HG02678 (cell line): ENCODE measurements around the gene C5orf63.
A peak's percentile ranks its signal among the peaks of the same experiment; 100 is the strongest.
"Not testable (repeated sequence)": the region's sequence is repeated elsewhere in the genome, so short reads cannot be mapped to it uniquely, and the experiment has no call there.

ENCODE experiments used
- ATAC-seq: cut with Tn5 transposase; IDR thresholded peaks from one replicate; pipeline ENCODE4 v1.9.1; 2021; ENCODE audit warnings: mild to moderate bottlenecking, moderate library complexity; ENCODE audit not compliant: unreplicated experiment

Gene C5orf63

DNA sequence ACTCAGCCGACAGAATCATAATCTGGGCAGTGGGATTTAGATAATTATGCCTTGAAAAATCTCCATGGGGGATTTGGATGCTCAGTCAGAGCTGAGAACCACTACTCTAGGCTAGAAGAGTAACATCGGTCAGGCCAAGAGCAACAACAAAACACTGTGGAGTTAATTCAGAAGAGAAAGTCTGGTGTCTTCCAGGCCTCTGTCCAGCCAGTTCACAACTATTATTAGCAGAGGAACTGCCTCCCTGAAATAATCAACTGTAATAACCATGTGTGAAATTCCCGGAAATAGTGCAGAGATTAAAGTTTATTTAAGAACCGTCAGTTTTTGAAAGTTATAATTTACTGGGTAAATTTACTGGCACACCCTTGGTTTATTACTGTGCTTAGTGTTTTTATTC, 34.8 kb downstream of the C5orf63 start:
- no peak for ATAC-seq

GRCh38 chr5:127031863-127032232, 41.5 kb downstream of the C5orf63 start:
- ATAC-seq: no peak

DNA sequence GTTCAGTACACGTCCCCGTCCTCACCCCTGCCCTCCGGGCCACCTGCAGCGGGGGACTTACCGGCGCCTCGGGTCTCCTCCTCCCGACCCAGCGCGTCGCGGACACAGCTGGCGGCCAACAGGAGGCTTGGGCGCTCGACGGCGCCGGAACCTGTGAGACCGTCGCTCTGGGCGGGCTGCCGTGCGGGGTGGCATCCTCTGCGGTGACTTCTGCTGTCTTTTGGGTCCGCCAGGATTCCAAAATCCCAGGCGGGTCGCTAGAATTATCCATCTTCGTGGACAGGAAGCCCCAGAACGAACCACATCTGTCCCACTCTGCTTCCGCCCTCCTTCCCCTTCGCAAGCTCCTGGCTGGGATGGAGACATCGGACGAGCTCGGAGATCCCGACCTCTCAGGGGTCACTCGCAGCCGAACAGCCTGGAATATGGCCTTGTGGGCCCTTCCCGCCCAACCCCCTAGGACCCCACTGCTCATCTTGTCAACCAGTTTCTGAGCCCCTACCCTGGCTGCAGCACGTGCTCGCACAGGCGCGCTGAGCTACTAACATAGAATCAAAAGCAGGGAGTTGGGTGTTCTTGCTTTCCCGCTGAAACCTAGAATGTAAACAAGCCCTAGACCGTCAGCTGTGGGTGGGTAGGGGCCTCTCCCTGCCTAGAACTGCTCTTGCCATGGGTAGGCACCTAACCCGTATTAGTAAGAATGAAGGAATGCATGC, 42.0 kb downstream of the C5orf63 start:
- peak; percentile 18 for ATAC-seq

DNA sequence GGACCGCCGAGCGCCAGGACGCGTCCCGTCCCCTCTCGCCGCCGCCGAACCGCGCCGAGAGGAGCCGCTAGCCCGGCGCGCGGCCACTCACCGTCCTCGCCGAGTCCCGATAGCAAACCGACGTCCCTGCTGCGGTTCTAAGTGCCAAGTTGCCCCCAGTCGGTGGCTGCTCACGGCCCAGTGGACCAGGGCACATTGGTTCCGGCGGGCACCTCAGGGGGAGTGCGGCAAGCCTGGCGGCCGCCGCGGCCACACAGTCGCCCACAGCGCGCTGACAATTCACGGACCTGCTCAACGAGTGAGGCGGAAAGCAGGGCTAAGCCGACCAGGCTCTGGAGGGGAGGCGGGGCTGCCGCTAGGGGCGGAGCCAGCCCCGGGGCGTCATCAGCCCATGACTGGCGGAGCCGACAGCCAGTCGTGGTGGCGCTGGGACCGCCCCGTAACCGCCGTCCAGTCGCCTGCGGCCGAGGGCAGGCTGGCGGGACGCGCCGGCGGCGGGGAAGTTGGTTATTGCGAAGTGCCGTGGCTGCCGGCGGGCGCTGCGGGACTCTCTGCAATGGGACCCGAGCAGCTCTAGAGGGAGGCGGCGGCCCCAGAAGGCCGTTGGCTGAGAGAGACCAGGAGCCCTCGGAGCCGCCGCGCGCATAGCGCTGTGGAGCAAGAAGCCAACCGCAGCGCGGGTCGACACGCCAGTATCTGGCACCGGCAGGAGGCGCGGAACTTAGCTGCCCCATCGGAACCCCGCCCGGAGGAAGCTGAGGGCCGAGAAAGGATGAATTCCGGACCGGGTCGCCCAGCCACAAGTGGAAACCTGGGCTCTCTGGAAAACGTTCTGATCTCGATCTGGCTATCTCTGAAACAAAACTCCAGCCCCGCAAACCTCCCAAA, 42.8 kb downstream of the C5orf63 start, which contains the start of gene MARCHF3:
Gene MARCHF3 (minus strand): TSS at position 300 of the 888 bp plus-strand sequence. CDS start 112,387 bp downstream, outside the sequence.
- peak; percentile 94 for ATAC-seq

GRCh38 chr5:127029581-127030258, 43.6 kb downstream of the C5orf63 start:
- peak; percentile 13 for ATAC-seq

DNA sequence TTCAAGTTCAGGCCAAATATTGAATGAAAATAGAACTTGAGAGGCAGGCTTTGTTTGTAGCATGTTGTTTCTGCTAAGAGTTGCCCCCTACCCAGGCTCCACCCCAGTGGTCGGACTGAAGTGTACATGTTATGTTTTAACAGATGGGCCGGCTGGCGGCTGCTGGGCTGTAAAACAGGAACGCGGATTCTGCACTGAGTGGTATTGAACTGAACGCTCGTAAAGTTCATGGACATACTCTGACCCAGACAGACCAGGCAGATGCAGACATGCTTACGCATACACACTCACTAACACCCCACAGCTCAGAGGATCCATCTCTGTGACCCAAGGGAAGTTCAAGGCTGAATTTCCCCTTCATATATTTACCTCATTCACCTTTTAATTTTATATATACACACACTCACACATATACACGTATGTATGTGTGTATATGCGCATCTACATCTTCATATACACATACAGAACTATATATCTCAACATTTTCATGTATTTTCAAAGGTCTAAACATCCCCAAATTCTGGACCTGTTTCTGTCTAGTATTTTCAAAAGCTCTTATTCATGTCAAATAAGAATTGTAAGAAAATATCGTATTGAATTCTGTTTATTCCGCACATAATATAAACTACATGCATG, 44.4 kb downstream of the C5orf63 start:
- no peak for ATAC-seq

GRCh38 chr5:127027539-127027938, 45.8 kb downstream of the C5orf63 start:
- no peak for ATAC-seq

DNA sequence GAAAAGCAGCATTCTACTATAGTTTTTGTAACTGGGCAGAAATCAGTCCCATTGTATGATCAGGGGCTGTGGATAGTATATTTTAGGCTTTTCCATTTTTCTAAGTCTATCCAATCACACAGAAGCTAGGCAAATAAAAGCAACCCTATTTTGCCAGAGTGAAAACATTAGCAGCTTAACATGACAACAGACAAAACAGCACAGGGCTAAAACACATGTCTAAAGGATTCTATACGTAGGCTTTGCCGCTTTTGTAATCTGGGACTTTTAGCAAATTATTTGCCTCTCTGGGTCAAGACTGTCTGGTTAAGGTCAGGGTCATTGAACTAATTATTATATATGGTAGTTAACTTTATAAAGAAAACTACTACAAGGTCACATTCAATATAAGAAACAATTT, 47.1 kb downstream of the C5orf63 start:
- ATAC-seq: no peak

DNA sequence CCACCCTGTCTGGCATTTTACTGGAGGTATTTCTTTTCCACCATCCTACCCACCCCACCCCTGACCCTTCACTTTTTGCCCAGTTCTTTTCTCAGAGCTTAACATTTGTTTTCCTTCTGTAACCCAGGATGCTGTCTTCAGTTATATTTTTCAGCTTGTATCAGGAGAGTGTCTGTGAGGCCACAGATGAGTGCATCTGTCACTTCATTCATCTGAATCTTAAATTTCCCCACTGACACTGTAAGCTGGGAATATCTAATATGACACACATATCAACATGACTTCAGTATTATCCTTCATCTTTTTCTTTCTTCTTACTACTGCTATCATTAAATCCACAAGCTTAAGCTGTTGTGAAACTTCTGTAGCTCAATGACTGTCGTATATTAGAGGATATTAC, 47.8 kb downstream of the C5orf63 start:
- no peak for ATAC-seq

- ATAC-seq: no peak
These were observed 48.5 kb downstream of the C5orf63 start for GRCh38 chr5:127024821-127025220.

DNA sequence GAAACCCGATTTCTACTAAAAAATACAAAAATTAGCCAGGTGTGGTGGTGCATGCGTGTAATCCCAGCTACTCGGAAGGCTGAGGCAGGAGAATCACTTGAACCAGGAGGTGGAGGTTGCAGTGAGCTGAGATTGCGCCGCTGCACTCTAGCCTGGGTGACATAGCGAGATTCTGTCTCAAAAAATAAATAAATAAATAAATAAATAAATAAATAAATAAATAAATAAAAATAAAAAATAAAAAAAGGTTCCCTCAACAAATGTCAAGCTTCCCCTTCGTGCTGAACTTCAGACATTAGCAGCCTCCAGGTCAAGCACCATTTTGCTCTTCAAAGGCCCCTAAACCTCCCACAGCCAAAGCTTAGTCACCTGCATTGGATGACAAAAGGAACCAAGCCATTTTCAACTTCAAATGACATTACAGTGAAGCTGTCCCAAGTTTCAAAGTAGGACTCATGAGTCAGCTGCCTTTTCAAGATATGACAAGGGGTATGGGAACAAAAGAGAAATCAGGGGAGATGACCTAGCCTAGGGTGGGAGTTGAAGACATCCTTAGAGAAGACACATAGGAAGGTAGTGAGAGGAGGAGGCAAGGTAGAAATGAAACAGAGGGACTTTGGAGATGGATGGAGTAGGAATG, 49.6 kb downstream of the C5orf63 start:
- not testable (repeated sequence) for ATAC-seq

DNA sequence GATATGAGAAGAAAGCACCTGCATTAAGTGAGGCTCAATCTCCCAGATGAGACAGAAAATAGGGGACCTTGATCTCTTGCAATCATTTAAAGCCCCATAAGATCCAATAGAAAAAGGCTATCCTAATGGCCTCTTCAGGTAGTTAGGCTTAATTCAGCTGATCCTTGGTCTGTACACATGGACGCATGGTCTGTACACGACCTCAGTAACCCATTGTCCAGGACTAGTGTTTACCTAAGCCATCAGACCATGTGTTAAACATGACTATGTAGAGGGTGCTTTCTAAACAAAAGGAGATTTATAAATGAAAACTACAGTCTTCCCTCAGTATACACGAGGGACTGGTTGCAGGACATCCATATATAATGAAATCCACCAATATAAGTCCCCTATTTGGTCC, 50.5 kb downstream of the C5orf63 start:
- no peak for ATAC-seq

DNA sequence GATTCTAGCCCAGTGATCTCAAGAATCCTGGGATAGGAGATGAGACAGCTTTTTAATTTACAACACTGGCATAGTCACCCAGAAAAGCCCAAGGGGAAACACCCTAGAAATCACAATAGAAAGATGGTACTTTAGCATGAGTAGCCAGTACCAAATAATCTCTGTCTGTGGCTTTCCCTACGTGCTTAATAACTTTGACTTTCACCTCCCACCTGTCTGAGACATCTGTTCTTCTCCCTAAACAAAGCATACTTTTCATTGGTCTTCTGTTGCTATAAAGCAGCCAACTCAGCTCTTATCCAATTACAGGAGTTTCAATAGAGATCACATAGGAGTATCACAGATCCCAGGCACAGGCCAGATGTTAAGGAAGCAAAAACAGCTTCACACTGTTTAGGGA, 53.4 kb downstream of the C5orf63 start:
- peak; percentile 60 for ATAC-seq

- ATAC-seq: not testable (repeated sequence)
These were observed 56.6 kb downstream of the C5orf63 start for GRCh38 chr5:127016722-127017121.

- no peak for ATAC-seq
These were observed 57.6 kb downstream of the C5orf63 start for GRCh38 chr5:127015716-127016115.

DNA sequence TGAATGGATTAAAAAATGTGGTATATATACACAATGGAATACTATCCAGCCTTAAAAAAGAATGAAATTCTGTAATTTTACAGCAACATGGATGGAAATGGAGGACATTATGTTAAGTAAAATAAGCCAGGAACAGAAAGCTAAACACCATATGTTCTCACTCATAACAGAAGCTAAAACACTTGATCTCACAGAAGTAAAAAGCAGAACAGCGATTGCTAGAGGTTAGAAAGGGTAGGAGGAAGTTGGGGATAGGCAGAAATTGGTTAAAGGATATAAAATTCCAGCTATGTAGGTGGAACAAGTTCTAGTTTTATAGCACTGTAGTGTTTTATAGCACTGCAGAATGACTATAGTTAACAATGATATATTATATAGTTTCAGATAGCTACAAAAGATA, 58.7 kb downstream of the C5orf63 start:
- ATAC-seq: peak; percentile 54

- ATAC-seq: no peak
These were observed 59.9 kb downstream of the C5orf63 start for GRCh38 chr5:127013407-127013806.

DNA sequence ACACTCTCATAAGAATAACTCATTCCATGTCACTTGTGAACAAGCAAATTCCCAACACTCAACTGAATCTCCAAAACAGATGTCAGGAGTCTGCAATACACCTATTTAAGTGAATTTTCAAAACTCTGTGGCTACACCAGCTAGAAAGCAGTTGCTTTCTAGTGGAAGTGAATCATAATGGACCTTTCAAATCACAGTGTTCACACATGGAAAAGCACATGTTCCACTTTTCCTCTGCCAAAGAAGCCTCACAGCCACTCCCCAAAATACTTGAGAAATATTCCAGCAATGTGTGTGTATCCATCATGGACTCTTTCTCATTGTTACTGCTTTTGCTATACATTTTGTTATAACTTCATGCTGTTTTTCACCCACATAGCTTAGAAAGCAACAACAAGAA, 60.4 kb downstream of the C5orf63 start:
- ATAC-seq: no peak

DNA sequence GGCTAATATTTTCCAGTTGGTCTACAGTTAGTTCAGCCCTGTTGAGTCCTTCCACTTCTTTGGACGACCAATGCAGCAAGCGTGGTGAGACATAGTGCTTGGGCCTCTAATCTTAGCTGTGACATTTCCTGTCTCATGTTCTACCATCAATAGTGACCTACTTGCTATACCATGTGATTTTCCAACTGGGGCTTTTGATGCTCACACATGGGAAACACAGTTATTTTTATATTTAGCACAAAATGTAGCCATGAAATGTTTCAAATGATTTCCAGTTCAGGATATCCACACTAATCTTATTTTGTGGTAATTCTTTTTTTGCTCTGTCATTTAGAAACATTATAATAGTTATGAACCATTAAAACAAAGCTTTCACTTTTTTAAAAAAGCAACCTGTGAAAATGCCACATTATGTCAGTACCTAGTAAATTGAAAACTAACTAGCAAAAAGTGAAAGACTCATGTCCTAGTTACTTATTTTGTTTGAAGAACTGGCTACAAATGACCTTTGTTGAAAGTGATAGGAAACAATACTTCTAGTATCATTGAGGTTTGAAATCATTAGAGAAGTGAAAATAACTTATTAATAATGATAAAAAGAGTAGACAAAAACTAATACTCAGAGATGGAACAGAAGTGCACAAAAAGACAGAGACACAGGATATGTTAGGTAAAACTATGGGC, 61.2 kb downstream of the C5orf63 start:
- ATAC-seq: peak; percentile 68

DNA sequence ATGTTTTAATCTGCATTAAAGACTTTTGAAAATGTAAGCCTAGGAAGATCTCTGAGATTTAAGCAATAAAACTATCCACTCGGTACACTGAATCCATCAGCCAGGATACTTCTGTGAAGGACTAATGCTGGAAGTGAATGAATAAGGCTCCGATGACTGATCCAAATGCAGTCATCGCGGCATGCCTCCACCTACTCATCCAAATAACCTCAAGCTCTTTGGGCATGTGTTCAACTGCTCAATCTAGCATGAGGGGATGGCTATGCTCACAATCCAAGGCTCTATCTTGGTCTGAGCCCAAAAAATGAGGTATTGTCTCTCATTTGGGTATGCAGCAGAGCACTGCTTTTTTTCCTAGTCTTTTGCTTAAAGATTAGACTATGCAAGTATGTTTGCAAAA, 62.1 kb downstream of the C5orf63 start:
- ATAC-seq: no peak
